ENCODE data around the gene ESRRG.
"Not testable (repeated sequence)": the region's sequence is repeated elsewhere in the genome, so short reads cannot be mapped to it uniquely, and the experiment has no call there.

The ESRRG gene

DNA sequence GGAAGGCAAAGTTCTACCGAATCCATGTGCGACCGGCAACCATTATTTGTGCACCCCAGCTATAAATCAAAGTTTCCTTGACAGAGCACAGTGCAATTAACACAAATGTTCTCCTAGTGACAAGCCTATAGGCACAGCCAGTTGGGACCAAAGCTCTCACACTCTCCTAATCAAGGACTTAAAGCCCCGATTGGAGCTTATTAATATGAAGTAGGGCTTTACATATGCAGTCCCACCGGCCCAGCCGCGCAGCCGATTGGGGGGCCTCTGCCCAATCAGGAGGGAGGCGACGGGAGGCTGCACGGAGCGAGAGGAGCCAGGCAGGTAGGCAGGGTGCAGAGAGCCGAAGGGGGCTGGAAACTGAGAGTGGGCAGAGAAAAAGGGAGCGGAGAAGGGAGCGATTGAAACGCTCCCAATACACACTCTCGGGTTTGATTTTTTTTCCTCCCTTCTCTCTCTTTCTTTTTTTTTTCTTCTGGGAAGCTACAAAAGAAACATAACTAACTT, at the start of gene ESRRG:
TSS of gene ESRRG (minus strand) at position 156 of the 507 bp plus-strand sequence. CDS start at position 26, 130 bp downstream.
- no peak for DNase-seq

DNA sequence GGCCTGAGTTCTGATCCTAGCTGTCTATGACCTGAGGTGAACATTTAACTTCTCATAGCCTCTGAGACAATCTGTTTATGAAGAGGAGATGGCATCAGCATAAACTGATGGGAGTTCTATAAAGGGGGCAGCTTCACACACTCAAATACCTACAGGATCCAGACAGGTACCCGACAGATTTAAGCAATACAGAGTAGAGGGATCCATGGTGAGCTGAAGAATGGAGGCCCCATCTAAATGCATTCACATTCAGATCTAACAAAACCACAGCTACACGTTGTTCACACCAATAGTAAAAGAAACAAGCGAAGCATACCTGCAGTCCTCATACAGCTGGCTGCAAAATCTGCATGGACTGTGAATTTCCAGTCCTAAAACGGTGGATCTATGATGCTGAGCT, 48.7 kb upstream of the ESRRG start:
- no peak for DNase-seq

DNA sequence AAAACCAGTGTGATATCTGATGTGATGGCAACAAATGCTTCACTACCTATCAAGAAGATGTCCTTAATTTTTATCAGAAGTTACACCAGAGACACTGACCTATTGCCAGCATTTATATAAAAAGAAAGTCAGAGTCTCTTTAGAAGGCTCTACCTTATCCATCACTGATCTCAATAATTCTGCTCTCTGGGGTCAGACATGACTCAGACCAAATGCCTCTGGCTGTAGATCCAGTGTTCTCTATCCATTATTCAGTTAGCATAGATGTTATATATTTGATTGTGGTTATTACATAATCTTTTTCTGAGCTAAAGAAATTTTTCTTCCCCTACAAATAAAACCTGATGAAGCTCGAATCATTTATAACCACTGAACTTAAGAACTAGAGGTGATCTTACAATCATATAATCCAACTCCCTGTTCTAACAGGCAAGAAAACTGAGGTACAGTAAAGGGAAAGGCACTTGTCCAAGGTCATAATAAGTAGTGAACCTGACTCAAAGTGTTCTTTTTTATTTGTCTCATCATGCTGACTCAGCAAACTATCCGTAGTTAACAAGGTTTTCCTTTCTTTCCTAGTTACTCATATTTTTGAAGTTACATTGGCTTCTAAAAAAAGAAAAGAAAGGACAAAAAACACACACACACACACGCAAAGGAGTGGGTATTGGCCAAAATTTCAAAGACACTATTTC, 43.6 kb upstream of the ESRRG start:
- no peak for DNase-seq

DNA sequence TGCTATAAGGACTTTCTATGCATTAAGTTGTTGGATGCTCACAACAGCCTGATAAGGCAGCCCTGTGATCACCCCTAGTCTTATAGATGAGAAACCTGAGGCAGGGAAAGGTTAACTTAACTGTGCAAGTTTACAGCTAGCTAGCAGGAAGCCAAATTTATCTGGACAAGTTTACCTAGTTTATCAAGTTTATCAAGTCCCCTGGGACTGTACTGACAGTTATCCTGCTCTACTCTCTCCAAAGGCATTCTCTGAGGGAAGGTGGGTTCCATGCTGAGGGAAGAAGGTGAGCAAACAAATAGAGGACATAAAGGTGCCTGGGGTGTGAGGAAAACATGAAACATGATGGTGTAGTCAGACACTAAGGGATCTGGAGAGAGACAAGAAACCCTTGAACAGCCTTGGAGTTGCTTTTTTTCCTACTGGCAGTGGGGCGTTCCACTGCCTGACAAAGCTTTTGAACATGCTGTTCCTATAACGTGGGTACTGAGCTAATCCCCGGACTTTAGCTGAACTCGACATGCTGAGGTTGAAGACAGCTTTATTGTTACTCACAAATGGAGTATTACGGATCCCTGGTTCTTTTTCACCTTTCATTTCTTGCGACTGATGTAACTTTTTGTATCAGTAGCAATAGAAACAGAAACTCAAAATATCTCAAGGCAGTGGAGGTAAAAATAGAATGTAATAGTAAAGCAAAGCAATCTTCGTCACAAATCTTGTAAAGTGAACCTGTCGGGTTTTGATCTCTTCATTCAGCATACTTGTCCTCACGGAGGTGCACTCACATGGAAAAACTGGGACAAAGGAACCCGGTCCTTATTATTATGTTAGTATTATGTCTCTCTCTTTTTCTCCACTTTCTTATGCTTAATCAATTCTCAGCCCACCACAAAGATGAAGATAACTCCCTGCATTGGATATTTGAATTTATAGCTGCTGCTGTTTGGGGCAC, 42.4 kb upstream of the ESRRG start:
- DNase-seq, result no peak

DNA sequence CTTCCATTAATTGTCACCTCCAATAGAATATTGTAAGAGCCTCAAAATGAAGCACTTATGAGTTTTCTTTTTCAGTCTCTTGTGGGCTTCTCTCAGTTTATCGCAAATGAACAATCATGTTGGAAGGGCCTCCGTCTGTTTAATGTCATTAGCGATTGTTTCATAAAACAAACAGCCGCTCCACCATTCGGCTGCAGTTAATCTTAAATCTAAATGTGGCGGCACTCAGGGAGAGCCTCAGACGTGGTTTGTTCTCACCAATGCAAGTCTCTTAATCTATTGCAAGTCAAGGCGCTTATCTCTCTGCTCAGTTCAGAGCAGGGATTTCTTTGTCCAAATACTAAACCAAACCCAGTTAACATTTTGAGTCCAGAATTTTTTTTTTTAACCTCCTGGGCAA, 34.9 kb upstream of the ESRRG start:
- DNase-seq, result no peak

DNA sequence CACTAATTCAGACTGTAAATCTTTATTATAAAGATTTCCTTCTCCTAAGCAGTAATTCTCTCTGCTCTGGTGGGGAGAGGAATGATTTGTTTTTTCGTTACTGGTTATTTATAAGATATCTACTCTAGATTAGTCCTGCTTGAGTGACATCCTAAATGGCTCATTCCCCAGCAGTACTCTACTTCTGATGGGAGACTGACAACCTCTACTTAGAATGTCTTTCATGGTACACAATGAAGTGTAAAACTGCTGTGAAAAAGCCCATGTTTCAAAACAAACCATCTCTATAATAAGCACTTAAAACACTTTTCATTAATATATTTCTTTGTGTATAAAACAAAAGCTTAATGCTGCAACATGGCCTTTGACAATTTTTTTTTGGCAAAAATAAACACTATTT, 33.9 kb upstream of the ESRRG start:
- DNase-seq, result no peak

DNA sequence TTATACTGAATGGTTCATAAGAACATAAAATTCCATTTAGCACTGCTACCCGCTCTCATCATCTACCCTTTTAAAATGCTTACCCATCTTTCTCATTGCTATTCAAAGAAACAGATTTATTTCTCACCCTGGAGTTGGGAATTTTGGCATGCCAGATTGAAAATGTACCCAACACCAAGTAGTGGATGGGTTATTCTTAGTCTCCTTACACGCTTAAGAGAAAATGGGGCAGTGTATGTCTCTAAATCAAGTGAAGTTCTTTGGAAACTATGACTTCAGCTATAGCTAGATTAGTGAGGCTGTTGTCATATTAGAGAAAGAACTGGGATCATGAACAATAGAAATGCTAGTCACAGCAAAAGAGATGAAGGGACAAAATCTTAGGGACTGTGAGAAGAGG, 27.7 kb upstream of the ESRRG start:
- no peak for DNase-seq

DNA sequence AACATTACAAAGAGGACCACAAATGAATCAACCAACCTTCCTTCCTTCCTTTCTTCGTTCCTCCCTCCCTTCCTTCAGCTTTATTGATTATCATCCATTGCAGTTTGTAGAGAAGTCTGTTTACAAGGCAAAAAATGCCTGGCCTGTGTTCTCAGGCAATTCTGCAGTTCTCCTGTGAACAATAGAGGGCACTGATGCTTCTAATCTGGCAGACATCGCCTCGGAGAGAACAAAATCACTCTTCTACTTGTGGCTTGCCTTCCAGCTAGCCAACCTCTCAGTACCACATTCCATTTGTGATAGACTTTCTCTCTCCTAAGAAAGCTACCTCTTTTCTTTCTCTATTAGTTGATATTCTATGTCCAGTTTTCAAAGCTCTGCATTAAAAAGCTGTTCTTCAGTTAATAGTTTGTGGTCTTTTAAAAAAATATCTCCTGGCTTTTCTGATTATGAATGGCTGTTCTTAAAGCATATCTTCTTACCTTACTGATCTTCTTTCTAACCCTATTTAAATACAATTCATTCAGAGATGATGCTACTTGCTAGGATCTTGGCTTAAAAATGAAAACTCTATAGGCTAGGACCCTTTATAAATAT, 26.9 kb upstream of the ESRRG start:
- no peak for DNase-seq

DNA sequence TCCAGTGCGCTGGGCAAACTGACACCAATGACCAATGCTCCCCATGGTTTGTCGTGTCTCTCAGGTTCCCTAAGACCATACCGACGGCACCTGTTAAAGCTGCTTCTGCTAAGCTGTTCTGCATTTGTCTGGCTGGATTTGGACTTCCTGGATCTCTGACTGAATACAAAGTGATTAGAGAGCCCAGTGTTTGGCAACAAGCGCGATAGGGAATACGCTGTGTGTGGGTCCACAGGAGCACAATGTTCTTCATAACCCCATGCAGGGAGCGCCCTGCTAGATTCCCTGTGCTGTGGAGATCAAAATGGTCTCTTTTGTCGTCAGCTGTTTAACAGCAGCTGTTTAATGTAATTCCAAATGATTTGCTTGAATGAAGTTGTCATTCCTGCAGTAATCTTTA, 26.0 kb upstream of the ESRRG start:
- no peak for DNase-seq

DNA sequence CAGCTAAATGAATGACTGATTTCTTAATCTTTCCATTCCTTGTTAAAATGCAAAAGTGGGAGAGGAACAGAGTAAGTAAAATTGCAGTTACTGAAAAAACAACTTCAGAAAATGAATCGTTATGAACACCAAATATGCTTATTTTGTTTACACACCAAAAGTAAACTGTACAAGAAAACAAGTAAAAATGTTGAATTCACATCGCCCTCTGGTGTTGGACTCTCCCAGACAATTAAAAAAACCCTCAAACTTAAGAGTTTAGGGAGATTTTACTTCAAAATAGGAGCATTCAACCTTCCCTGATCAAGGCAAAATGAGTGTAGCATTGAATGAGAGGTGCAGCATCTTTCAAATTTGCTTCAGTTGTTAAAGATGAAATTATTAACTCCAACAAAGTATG, 19.4 kb upstream of the ESRRG start:
- DNase-seq, result no peak

DNA sequence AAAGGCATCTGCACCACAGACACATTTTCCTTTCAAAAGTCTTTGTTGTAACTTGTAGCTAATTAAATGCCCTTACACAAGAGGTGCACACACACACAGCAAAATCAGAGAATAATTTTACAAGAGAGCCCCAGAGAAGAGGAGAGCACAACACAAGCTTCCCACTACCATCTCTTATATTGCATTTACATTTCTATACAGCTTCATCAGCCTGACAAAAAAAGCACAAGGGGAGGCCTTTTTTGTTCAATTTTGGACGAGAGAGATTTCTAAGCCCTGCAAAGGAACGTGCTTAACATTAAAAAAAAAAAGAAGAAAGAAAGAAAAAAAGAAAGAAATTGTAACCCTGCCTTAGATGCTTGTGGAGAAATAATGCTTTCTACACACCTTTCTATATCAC, 17.1 kb upstream of the ESRRG start:
- no peak for DNase-seq

DNA sequence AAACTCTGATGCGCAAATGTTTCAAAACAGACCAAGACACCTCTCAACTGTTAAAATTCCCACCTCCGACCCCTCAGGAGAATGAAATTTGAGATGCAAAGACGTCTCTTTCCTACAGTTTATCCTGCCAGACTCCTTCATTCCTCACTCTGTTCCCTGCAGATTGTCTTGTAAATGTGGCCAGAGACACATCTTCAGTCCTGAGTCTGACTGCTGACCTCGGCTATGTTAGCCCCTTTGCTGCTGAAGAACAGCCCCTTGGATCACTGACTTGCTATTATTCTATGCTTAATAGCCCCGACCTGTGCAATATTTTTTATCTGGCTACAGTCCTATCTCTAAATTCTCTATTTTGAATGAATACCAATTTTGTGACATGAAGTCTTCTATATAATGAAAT, 16.6 kb upstream of the ESRRG start:
- DNase-seq, result no peak

DNA sequence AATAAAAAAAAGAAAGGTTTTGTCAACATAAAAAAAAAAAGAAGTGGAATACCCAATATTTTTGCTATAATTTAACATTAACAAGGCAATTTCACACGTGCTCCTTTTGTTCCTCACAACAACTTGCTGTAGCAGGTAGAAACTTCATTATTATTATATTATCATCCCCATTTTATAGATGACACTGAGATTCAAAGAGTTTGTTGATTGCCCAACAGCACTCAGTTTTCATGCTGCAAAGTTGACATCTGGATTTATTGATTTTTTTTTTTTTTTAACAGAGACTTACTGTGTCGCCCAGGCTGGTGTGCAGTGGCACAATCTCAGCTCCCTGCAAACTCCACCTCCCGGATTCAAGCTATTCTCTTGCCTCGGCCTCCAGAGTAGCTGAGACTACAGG, 8.9 kb upstream of the ESRRG start:
- DNase-seq, result no peak

DNA sequence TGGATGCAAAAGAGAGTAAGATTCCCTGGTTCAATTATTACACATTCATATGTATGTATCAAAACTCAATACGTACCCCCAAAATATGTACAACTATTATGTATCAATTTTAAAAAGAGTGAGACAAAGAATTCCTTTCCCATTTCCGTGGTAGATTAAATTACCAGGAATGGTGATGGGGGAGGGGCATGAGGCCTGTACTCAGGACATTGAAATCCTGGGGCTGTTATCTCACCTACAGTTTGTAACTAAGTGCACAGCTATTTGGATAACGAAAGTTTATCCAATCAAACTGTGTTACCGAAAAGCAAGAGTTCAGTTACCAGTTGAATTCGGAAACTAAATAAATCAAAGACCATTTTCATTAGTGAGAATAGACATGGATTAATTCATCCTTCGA, 8.3 kb upstream of the ESRRG start:
- no peak for DNase-seq

DNA sequence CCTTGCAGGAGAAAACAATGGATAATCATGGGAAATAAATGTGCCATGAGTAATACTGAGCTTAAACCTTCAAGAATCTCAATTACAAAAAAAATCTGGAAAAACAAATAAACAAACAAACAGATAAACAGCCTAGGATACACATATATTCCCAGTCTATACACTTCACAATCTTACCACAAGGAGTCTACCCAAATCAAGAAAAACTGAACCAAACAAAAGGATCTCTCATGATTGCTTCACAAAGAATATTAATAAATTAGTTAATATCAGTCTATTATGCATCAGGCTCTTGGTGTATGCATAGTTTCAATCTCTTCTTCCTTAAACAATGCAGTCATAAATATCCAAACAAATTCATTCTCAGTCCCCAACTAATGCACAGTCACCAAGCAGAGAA, 3.2 kb upstream of the ESRRG start:
- no peak for DNase-seq

DNA sequence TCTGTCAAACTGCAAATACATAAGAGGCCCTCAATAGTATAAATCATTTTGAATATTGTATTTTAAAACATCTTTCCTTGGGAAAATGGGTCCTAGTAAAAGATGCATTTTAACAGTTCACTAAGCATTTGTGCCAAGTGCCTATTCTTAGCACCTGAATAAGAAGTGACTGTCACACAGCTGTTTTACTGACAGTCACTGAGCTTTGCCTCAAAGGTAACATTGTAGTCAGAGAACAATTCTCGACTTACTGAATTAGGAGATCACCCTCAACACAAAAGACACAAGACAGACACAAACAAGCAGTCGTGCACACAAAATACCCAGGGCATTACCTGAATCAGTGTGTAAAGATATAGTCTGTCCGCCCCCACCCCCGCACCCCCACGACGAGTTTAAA, 408 bp downstream of the ESRRG start:
- DNase-seq, result no peak

DNA sequence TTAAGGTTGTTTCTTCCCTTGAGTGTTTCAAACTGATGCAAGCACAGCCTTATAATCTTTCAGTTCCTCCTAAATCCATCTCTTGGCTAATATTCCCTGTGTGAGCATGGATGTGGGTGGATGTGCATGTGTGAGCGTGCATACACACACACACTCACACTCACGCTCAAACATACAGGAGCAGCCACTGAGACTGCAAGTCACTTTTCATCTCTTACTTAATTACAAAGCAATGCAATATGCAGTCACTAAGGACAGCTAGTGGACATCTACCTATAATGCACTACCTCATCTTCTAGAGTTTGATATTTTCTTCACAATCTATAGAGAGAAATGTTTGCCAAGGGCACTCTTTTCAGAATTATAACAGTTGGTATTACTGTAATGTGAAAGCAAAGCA, 1.4 kb downstream of the ESRRG start:
- DNase-seq, result no peak

DNA sequence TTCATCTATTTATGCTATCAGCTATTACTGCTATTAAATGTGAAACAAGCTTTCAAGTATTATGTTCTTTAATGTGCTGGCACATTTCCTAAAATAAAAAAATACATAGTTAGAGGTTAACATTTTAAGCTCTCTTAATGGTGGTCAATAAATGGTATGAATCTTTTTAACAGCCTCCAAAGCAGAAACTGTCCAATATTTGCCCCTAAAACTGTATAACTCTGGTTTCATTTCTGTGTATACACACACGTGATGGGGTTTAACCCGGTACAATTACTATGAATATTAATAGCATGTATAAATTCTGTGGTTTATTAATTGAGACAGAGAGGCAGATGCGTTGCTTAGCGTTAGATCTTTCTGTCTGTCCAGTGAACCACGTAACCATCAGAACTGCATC, 2.2 kb downstream of the ESRRG start:
- no peak for DNase-seq

DNA sequence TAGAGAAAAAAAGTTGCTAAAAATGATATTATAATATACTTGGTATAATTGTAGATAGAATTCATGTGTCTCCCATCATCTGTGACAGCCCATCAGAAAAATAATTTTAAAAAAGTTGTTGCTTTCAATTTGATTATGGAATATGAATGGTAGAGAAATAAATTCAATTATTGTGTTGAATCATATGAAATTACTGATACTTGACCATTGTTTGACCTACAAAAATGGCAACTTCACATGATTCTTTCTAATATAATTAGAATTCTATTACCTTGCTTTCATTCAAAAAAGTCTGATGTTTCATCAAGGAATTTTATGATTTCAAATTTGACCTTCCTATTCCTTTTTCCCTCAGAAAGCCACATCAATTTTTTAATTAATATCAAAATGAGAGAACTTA, 11.5 kb downstream of the ESRRG start:
- no peak for DNase-seq

DNA sequence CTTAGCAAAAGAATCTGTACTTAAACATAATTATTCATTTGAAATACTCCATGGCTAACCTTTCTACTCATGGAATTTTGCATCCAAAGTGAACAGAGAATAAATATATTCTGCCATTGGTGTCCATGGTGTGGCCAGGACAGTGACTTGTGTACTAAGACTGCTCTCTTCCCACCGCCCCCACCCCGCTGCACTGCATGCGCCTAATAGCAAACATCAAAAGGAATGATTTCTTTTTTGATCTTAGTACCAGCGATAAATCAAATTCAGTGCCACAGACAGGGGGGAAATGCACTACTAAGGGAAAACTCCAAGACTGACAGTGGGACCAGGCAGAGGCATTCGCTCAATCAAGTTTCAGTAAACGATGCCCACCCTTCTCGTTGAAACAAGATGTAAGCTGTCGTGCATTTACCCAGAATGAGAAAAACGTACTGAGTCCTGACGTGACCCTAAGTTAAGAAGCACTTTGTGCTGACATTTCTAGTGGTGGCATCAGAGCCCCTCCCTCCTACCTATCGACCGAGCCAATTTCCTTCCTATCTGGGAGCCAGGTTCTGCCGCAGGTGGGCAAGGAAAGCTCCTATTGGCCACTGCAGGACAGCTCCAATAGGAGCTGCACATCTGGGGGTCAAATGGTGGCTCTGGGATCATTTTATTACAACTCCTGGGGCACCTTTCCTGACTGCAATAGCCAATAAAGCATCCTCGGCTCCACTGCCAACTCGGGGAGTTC, 12.5 kb downstream of the ESRRG start:
- no peak for DNase-seq

DNA sequence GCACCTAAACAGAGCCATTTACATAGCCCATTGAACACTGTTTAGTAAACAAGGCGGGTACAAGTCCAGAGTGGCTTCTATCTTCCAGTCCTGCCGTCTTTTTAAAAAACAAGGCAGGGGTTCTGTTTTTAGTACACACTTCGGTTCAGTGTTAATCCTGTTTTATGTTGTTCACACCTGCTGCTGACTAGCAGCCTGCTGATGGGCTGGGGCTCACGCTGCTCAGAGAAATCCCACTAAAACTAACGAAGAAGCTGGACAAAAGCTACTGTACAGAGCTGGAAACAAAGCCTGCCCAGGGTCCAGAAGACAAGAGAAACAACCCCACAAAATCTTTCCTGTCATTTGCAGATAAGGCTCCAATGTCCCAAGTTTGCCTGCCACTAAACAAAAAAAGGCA, 13.2 kb downstream of the ESRRG start:
- DNase-seq, result no peak

DNA sequence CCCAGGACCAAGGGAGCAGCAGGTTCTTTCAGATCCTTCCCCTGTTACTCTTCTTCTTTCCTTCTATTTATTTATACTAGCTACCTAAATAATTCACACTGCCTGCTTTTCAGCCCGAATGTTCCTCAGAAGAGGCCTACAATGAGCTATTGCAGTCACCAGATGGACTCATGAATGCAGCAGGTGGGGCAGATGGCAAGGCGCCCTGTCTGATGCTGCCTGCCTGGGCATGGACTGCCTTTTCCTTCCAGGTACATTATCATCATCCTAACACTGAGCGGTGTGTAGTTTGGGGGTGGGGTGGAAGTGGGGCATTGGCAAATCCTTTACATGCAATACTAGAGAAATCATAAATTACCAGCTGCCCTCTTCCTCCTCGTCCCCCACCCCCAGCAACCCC, 17.6 kb downstream of the ESRRG start:
- no peak for DNase-seq

DNA sequence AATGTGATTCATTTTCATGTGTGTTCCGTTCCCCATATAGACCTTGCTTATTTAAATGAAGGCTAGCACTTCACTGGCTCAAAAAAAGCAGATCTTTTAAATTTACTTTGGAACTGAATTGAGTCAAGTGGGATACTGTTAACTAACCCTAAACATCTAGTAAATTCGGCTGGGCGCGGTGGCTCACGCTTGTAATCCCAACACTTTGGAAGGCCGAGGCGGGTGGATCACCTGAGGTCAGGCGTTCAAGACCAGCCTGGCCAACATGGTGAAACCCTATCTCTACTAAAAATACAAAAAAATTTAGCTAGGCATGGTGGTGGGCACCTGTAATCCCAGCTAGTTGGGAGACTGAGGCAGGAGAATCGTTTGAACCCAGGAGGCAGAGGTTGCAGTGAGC, 19.2 kb downstream of the ESRRG start:
- DNase-seq, result not testable (repeated sequence)
